Left ventricle myocardium inferior (tissue), 1 donor: ENCODE results near the gene RPS6KA5. TPM values are rescaled to one million over a fixed set of nuclear protein-coding genes. Genes with fewer than 3 reads are reported as not detected.

Source experiments
- DNase-seq: peaks from one replicate; pipeline ENCODE4 v3.0.0-alpha.2; 2020
- H3K27ac ChIP-seq: fragments of 200-600 bp; replicated peaks from 2 replicates; pipeline ENCODE4 v1.8.0; 2021
- H3K27me3 ChIP-seq: fragments of 200-600 bp; 2 replicates; pipeline ENCODE4 v1.8.0; 2021; ENCODE audit warnings: low read depth
- H3K36me3 ChIP-seq: fragments of 200-600 bp; 2 replicates; pipeline ENCODE4 v1.8.0; 2021
- H3K4me1 ChIP-seq: fragments of 200-600 bp; 2 replicates; pipeline ENCODE4 v1.8.0; 2021
- H3K4me3 ChIP-seq: fragments of 200-600 bp; 2 replicates; pipeline ENCODE4 v1.8.0; 2021; ENCODE audit warnings: mild to moderate bottlenecking, moderate library complexity
- H3K9me3 ChIP-seq: fragments of 200-600 bp; replicated peaks from 2 replicates; pipeline ENCODE4 v1.8.0; 2021
- intact Hi-C: fragments of 100-400 bp; cut with micrococcal nuclease; formaldehyde crosslinking; loops from one replicate; pipeline ENCODE4 v1.11.0; 2022
- total RNA-seq: library from RNA; stranded (reverse); fragmentation: NEBNext Ultra II Directional; extraction: Animal tissue kit (Norgen Biotek cat#: 25700); gene quantifications from one replicate; pipeline ENCODE4 v1.2.1, GENCODE V29; 2021
- TF ChIP-seq, protein P1 (sequence below): fragments of 200-600 bp; IDR thresholded peaks from 2 replicates; pipeline ENCODE4 v1.8.0; 2021; ENCODE audit warnings: antibody characterized with exemption, mild to moderate bottlenecking, borderline replicate concordance
- donor health status: DM: no; HTN: yes; CAD: no; lungs with severe emphysema.

Gene RPS6KA5
- total RNA-seq, 1 donor from 2014 or later, result 6.4 TPM

DNA sequence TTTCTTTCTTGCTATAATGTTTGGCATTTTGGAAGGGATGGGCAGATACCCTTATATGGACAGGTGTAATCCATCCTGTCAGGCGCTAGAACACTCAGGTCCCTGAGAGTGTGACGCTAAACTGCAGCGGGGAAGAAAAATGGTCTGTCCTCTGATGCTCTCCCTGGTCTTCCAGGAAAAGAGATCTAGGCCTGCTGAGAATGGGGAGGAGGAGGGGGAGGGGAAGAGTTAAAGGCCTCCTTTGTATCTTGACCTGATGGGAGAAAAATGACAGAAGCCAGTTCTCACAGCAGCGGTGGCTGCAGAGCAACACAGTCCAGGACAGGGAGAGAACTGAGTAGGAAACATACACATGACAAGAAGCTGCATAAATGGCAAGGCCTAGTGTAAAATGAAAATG is 61.1 kb downstream of the RPS6KA5 start:
- Histone ChIP-seq H3K9me3 (no peaks in the 10 kb centered on the region), H3K36me3 (no peaks in the 10 kb centered on the region), H3K4me1 (no peaks in the 10 kb centered on the region), H3K4me3 (no peak overlapping the region), H3K27ac (no peak overlapping the region), H3K27me3 (no peaks in the 10 kb centered on the region)
- intact Hi-C loops, result no loop called here
- TF ChIP-seq, protein P1, sequence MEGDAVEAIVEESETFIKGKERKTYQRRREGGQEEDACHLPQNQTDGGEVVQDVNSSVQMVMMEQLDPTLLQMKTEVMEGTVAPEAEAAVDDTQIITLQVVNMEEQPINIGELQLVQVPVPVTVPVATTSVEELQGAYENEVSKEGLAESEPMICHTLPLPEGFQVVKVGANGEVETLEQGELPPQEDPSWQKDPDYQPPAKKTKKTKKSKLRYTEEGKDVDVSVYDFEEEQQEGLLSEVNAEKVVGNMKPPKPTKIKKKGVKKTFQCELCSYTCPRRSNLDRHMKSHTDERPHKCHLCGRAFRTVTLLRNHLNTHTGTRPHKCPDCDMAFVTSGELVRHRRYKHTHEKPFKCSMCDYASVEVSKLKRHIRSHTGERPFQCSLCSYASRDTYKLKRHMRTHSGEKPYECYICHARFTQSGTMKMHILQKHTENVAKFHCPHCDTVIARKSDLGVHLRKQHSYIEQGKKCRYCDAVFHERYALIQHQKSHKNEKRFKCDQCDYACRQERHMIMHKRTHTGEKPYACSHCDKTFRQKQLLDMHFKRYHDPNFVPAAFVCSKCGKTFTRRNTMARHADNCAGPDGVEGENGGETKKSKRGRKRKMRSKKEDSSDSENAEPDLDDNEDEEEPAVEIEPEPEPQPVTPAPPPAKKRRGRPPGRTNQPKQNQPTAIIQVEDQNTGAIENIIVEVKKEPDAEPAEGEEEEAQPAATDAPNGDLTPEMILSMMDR, result no peak
- DNase-seq, result no peak

DNA sequence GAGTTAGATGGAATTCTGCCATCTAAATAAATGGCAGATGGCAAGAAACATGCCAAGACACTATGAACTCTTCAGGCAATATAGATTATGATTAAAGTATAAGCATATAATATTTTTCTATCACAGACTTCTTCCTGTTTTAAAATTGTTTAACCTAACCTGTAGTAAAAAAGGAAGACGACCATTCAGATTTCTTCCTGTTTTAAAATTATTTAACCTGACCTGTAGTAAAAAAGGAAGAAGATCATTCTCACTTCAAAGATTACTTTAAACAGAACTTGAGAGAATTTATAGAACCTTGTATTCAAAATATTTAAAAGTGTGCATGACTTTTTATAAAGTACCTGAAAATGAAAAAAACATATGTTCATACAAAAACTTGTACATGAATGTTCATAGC is 63.5 kb downstream of the RPS6KA5 start:
- intact Hi-C loops, result no loop called here
- H3K36me3 ChIP-seq, result no peaks in the 10 kb centered on the region
- no peak overlapping the region for H3K4me3 ChIP-seq
- H3K9me3 ChIP-seq, result no peaks in the 10 kb centered on the region
- H3K27me3 ChIP-seq, result no peaks in the 10 kb centered on the region
- no peaks in the 10 kb centered on the region for H3K4me1 ChIP-seq
- DNase-seq, result no peak
- no peak overlapping the region for H3K27ac ChIP-seq
- TF ChIP-seq, protein P1, result no peak

DNA sequence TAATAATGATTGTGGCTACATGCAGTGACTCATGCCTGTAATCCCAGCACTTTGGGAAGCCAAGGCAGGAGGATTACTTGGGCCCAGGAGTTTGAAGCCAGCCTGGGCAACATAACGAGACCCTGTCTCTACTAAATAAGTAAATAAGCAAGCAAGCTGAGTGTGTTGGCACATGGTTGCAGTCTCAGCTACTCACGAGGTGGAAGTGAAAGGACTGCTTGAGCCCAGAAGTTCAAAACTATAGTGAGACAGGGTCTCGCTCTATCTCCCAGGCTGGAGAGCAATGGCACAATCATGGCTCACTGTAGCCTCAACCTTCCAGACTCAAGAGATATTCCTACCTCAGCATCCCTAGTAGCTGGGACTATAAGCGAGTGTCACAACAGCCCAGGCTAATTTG is 64.7 kb downstream of the RPS6KA5 start:
- TF ChIP-seq, protein P1, result no peak
- Histone ChIP-seq H3K4me3 (no peak overlapping the region), H3K36me3 (no peaks in the 10 kb centered on the region), H3K9me3 (no peaks in the 10 kb centered on the region), H3K4me1 (no peaks in the 10 kb centered on the region), H3K27me3 (no peaks in the 10 kb centered on the region), H3K27ac (no peak overlapping the region)
- no peak for DNase-seq
- intact Hi-C loops, result no loop called here

DNA sequence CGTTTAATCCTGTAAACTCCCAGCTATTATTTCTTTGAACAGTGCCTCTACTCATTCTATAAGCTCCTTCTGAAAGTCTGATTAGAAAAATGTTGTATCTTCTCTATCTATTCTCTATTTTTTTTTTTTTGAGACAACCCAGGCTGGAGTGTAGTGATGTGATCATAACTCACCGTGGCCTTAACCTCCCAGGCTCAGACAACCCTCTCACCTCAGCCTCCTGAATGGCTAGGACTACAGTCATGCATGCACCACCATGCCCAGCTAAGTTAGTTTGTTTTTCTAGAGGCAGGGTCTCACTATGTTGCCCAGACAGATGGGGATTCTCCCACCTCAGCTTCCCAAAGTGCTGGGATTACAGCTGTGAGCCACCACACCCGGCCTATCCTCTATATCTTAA is 66.6 kb downstream of the RPS6KA5 start:
- intact Hi-C loops, result no loop called here
- H3K27ac ChIP-seq, result no peak overlapping the region
- H3K27me3 ChIP-seq, result no peaks in the 10 kb centered on the region
- TF ChIP-seq, protein P1, result no peak
- H3K36me3 ChIP-seq, result no peaks in the 10 kb centered on the region
- DNase-seq, result no peak
- H3K4me1 ChIP-seq, result no peaks in the 10 kb centered on the region
- no peak overlapping the region for H3K4me3 ChIP-seq
- no peaks in the 10 kb centered on the region for H3K9me3 ChIP-seq

DNA sequence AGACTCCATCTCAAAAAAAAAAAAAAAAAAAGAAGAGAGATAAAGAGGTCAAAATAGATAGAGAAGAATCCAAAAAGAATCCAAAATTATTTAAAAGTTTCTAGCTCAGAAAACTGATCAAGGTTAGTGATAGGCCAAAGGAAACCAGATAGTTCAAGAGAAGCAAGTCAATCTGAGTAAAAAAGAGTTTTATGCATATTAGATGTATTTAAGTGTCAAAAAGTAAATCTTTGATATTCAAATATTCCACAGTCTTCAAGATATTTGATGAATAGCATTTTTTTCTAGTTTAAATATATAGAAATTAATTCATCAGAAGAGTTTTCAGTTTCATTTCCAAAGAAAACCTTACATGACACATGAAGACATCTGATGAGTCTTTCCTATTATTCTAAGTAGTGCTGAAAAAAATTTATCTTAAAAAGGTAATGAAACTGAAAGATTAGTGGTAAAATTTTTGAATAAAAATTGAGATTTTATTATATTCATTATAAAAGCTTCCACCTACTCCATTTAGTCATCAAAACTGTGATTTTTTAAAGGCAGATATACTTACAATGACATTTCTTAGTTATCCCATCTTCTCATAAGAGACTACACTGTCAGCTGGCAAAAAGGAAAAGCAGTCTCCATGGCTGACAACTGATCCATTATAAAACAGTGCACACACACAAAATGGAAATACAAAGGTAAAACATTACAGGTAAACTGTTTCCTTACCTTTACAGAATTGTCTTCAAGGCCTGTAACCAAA is 68.6 kb downstream of the RPS6KA5 start:
- no peak for DNase-seq
- TF ChIP-seq, protein P1, result no peak
- Histone ChIP-seq H3K4me3 (no peak overlapping the region), H3K9me3 (no peaks in the 10 kb centered on the region), H3K36me3 (no peaks in the 10 kb centered on the region), H3K27ac (no peak overlapping the region), H3K27me3 (no peaks in the 10 kb centered on the region), H3K4me1 (no peaks in the 10 kb centered on the region)
- intact Hi-C loops, result no loop called here
